H1 (cell line): ENCODE measurements around the gene GLDC. TPM values are rescaled to one million over a fixed set of nuclear protein-coding genes. Genes with fewer than 3 reads are reported as not detected.

Experiments used
- CTCF ChIA-PET: fragments of 300-600 bp; sonication (Branson Sonifier 250); formaldehyde crosslinking; loops from one replicate; lab custom pipeline; 2021; ENCODE audit not compliant: partially characterized antibody; lab: Charles Lee
- POLR2A ChIA-PET: fragments of 300-600 bp; sonication (Branson Sonifier 250); formaldehyde crosslinking; loops from one replicate; lab custom pipeline; 2021; ENCODE audit warnings: inconsistent platforms; ENCODE audit not compliant: partially characterized antibody; lab: Charles Lee
- DNase-seq, 2 experiments: peaks; one replicate each; pipeline versions ENCODE4 v3.0.0 to v3.0.0-alpha.2; 2010 to 2022; ENCODE audit warnings: low spot score in 2 of 2, low read depth in 1 of 2, mixed read lengths in 1 of 2
- FAIRE-seq: peaks from 2 replicates; lab custom pipeline; 2011; peaks lifted over from hg19 to GRCh38; lab: Jason Lieb, UNC
- H2AFZ ChIP-seq: 2 replicates; pipeline ENCODE4 v1.8.1; 2012; ENCODE audit warnings: low read length, inconsistent platforms
- H2AK5ac ChIP-seq: 2 replicates; pipeline ENCODE4 v1.6.1; 2013; ENCODE audit warnings: low read depth, low read length
- H2BK120ac ChIP-seq: replicated peaks from 2 replicates; pipeline ENCODE3; 2013; ENCODE audit warnings: low read depth, low read length, inconsistent platforms
- H2BK12ac ChIP-seq: 2 replicates; pipeline ENCODE4 v1.6.1; 2013; ENCODE audit warnings: low read depth, low read length
- H2BK15ac ChIP-seq: 2 replicates; pipeline ENCODE4 v1.6.1; 2013; ENCODE audit warnings: low read length
- H2BK20ac ChIP-seq: 2 replicates; pipeline ENCODE4 v1.6.1; 2013; ENCODE audit warnings: low read length
- H2BK5ac ChIP-seq: 2 replicates; pipeline ENCODE4 v1.6.1; 2013; ENCODE audit warnings: low read depth, low read length
- H3K14ac ChIP-seq: 2 replicates; pipeline ENCODE4 v1.6.1; 2013; ENCODE audit warnings: inconsistent platforms; ENCODE audit not compliant: insufficient read length
- H3K18ac ChIP-seq: 2 replicates; pipeline ENCODE4 v1.6.1; 2013; ENCODE audit warnings: low read length; ENCODE audit errors: extremely low read depth
- H3K23ac ChIP-seq: 2 replicates; pipeline ENCODE4 v1.6.1; 2013; ENCODE audit warnings: inconsistent platforms; ENCODE audit not compliant: insufficient read length
- H3K23me2 ChIP-seq: 2 replicates; pipeline ENCODE4 v1.6.1; 2013; ENCODE audit warnings: low read depth, low read length
- H3K27ac ChIP-seq: 2 replicates; pipeline ENCODE4 v1.6.1; 2011; ENCODE audit warnings: low read depth, low read length, inconsistent platforms
- H3K27me3 ChIP-seq, 4 experiments: replicated peaks in 1 of 4; 1 replicate in 1 of 4; 2 replicates in 3 of 4; pipeline versions ENCODE4 v1.6.1 to v1.8.1; 2011 to 2013; ENCODE audit warnings: low read length in 3 of 4, mild to moderate bottlenecking in 3 of 4, inconsistent platforms in 2 of 4, mixed read lengths in 2 of 4, moderate library complexity in 1 of 4; ENCODE audit not compliant: control insufficient read depth in 3 of 4, insufficient read depth in 3 of 4; ENCODE audit errors: extremely low read depth in 1 of 4
- H3K36me3 ChIP-seq, 4 experiments: 2 replicates each; pipeline versions ENCODE4 v1.6.1 to v1.8.1; 2011 to 2013; ENCODE audit warnings: mild to moderate bottlenecking in 4 of 4, low read length in 3 of 4, moderate library complexity in 2 of 4, control low read depth in 1 of 4, inconsistent platforms in 1 of 4; ENCODE audit not compliant: insufficient read depth in 4 of 4, control insufficient read depth in 2 of 4
- H3K4ac ChIP-seq: replicated peaks from 2 replicates; pipeline ENCODE3; 2013; ENCODE audit warnings: low read length, low read depth, mixed read lengths, inconsistent platforms; ENCODE audit not compliant: insufficient read length
- H3K4me1 ChIP-seq, 4 experiments: replicated peaks in 1 of 4; 1 replicate in 1 of 4; 2 replicates in 3 of 4; pipeline versions ENCODE4 v1.6.1 to v1.8.1; 2011 to 2013; ENCODE audit warnings: low read length in 3 of 4, inconsistent platforms in 2 of 4, mixed read lengths in 1 of 4; ENCODE audit not compliant: insufficient read depth in 4 of 4, control insufficient read depth in 3 of 4
- H3K4me2 ChIP-seq, 2 experiments: 2 replicates each; pipeline versions ENCODE4 v1.6.1 to v1.8.1; 2011 to 2013; ENCODE audit warnings: low read depth in 2 of 2, low read length in 2 of 2, control low read depth in 1 of 2, inconsistent platforms in 1 of 2, mild to moderate bottlenecking in 1 of 2; ENCODE audit not compliant: insufficient read depth in 1 of 2
- H3K4me3 ChIP-seq, 4 experiments: fragments of 200-600, 300-600 bp in 1 of 4; sonication (generic), shearing (Covaris generic), sonication (Bioruptor Twin) in 1 of 4; 2 replicates each; pipeline versions ENCODE4 v1.5.1 to v1.8.1; 2011 to 2016; ENCODE audit warnings: low read length in 4 of 4, low read depth in 3 of 4, control low read depth in 2 of 4, inconsistent platforms in 2 of 4, mild to moderate bottlenecking in 2 of 4, mixed read lengths in 1 of 4, moderate library complexity in 1 of 4; ENCODE audit not compliant: insufficient read depth in 2 of 4; ENCODE audit errors: extremely low read depth in 1 of 4
- H3K56ac ChIP-seq: replicated peaks from 2 replicates; pipeline ENCODE3; 2013; ENCODE audit warnings: low read depth, mild to moderate bottlenecking, mixed read lengths, low read length, inconsistent platforms; ENCODE audit not compliant: insufficient read length
- H3K79me1 ChIP-seq: 2 replicates; pipeline ENCODE4 v1.6.1; 2013; ENCODE audit warnings: low read depth, low read length, control low read depth
- H3K79me2 ChIP-seq, 2 experiments: 2 replicates each; pipeline versions ENCODE4 v1.6.1 to v1.8.1; 2012 to 2013; ENCODE audit warnings: low read length in 2 of 2, mild to moderate bottlenecking in 2 of 2, inconsistent platforms in 1 of 2; ENCODE audit not compliant: insufficient read depth in 2 of 2, control insufficient read depth in 1 of 2
- H3K9ac ChIP-seq, 4 experiments: replicated peaks in 1 of 4; 1 replicate in 1 of 4; 2 replicates in 3 of 4; pipeline versions ENCODE4 v1.6.1 to v1.8.1; 2011 to 2013; ENCODE audit warnings: low read depth in 3 of 4, low read length in 3 of 4, control low read depth in 2 of 4, mild to moderate bottlenecking in 2 of 4, moderate library complexity in 2 of 4, inconsistent platforms in 1 of 4; ENCODE audit errors: extremely low read depth in 1 of 4
- H3K9me3 ChIP-seq, 2 experiments: 2 replicates each; pipeline versions ENCODE4 v1.6.1 to v1.8.1; 2012 to 2013; ENCODE audit warnings: mild to moderate bottlenecking in 2 of 2, moderate library complexity in 2 of 2, control low read depth in 1 of 2, inconsistent platforms in 1 of 2, low read depth in 1 of 2, low read length in 1 of 2, mixed read lengths in 1 of 2; ENCODE audit not compliant: insufficient read depth in 2 of 2
- H4K20me1 ChIP-seq, 2 experiments: replicated peaks in 1 of 2; 2 replicates each; pipeline versions ENCODE3 to v1.8.1; 2011 to 2013; ENCODE audit warnings: inconsistent platforms in 2 of 2, low read length in 2 of 2, mild to moderate bottlenecking in 1 of 2; ENCODE audit not compliant: insufficient read depth in 2 of 2, control insufficient read depth in 1 of 2
- H4K5ac ChIP-seq: 2 replicates; pipeline ENCODE4 v1.6.1; 2013; ENCODE audit warnings: low read length, low read depth, mixed read lengths, inconsistent platforms; ENCODE audit not compliant: insufficient read length
- H4K8ac ChIP-seq: 2 replicates; pipeline ENCODE4 v1.8.0; 2013; ENCODE audit warnings: mild to moderate bottlenecking, moderate library complexity, low read length, inconsistent platforms; ENCODE audit not compliant: insufficient read depth; ENCODE audit errors: extremely low read depth
- H4K91ac ChIP-seq: replicated peaks from 2 replicates; pipeline ENCODE3; 2013; ENCODE audit warnings: low read length, mixed read lengths, inconsistent platforms; ENCODE audit not compliant: insufficient read length
- CBX8 ChIP-seq: fragments of 300-800, 300-1000 bp; sonication (generic); IDR thresholded peaks from 2 replicates; pipeline ENCODE4 v1.7.1; 2016; ENCODE audit warnings: low read depth, low read length, borderline replicate concordance
- CHD1 ChIP-seq: IDR thresholded peaks from 2 replicates; pipeline ENCODE4 v1.6.1; 2012; ENCODE audit warnings: low read depth, low read length, improper control_type of control experiment
- CREB1 ChIP-seq: IDR thresholded peaks from 2 replicates; pipeline ENCODE4 v1.6.1; 2012; ENCODE audit warnings: inconsistent platforms
- KDM5A ChIP-seq: fragments of 200-600 bp; IDR thresholded peaks from 2 replicates; pipeline ENCODE4 v1.7.1; 2012; ENCODE audit warnings: mild to moderate bottlenecking, low read length, inconsistent platforms, mixed read lengths
- POU5F1 ChIP-seq: IDR thresholded peaks from 2 replicates; pipeline ENCODE4 v1.6.1; 2011; ENCODE audit warnings: low read depth, mild to moderate bottlenecking, low read length, moderate library complexity
- SP2 ChIP-seq: IDR thresholded peaks from 2 replicates; pipeline ENCODE4 v1.6.1; 2012; ENCODE audit warnings: mild to moderate bottlenecking, low read length, inconsistent platforms
- WGBS, 2 experiments: shearing (Covaris generic) in 1 of 2; methylation state at CpG; one replicate each; pipeline versions ENCODE4 v1.1.6 to v1.1.7; 2013 to 2015; ENCODE audit warnings: low lambda C conversion rate in 2 of 2, mixed read lengths in 2 of 2, inconsistent platforms in 1 of 2, low coverage in 1 of 2, missing lambda C conversion rate in 1 of 2; ENCODE audit not compliant: insufficient replicate concordance in 2 of 2, insufficient coverage in 1 of 2, insufficient read length in 1 of 2; ENCODE audit errors: extremely low coverage in 1 of 2, missing lambda C conversion rate in 1 of 2; 5-methylcytosine and 5-hydroxymethylcytosine counted together
- polyA plus RNA-seq, 7 experiments: library from polyadenylated mRNA; depleted of rRNA in 3 of 7; stranded (reverse) in 5 of 7; unstranded in 2 of 7; fragments of >200 nt in 5 of 7; fragments of 200-250 nt in 2 of 7; gene quantifications; 1 replicate in 5 of 7; 2 replicates in 1 of 7; 4 replicates in 1 of 7; pipeline versions ENCODE4 v1.2.1 to v1.2.3, GENCODE V29; 2011 to 2013; ENCODE audit warnings: missing spikeins in 2 of 7, mixed read lengths in 2 of 7
- total RNA-seq: library from RNA; stranded (reverse); fragmentation: NEBNext Ultra II Directional; extraction: Animal tissue kit (Norgen Biotek cat#: 25700); gene quantifications from 2 replicates; pipeline ENCODE4 v1.2.1, GENCODE V29; 2021

Gene GLDC
- total and polyA plus RNA-seq, 2 of the 8 experiments (the other 6 are each of a cell fraction or from before 2014, with no cell fraction given): 48.8 to 101 TPM

DNA sequence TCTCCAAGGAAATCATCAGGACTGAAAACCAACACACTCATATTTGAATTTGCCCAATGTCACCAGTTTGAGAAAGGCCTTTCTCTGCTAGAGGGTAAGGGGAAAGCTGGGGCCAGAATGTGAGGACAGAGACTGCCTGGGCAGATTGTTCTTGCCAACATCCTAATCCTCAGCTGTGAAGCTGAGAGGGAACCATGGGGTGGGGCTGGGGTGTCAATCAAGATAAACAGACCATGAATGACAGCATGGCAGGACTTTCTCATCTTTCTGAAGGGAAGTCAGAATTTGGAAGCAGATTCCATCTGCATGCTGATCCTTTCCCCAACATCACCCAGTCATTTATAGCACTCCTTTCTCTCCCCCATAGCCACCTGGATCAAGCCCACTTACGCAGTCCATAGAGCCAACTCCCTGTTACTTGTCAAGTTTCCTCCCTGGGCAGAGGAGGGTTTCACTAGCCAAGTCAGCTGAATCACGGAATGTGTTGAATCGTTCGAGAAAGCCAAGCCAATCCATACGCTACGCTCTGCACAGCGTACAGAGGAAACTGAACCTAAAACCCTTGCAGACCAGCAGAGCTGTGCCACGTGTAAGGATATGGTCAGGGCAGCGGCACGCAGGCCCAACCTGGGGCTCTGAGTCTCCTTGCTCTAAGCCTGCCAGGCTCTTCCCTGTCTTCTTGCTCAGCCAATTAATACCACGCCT, 14.9 kb downstream of the GLDC start:
- TF ChIP-seq SP2 (no peak), CREB1 (no peak), CBX8 (no peak), KDM5A (no peak), POU5F1 (no peak), CHD1 (no peak)
- Histone ChIP-seq H3K23ac (no peak overlapping the region), H3K18ac (peak overlapping the region; percentile 38; the same call in 1 of the 2 replicates), H4K8ac (no peak overlapping the region; the same call in 1 of the 2 replicates), H2BK120ac (no peak overlapping the region), H3K27ac (0 out of 2 replicates have a peak overlapping the region, but pooled peaks have one; percentile 9), H3K14ac (no peak overlapping the region), H3K9ac (no peak overlapping the region), H3K4me2 (no peak overlapping the region), H3K9me3 (no peaks in the 10 kb centered on the region), H3K56ac (no peak overlapping the region), H2AFZ (no peak overlapping the region), H3K79me2 (peaks cover 0 to 73% of the 10 kb centered on the region in 2 experiments), H3K23me2 (no peaks in the 10 kb centered on the region), H2AK5ac (no peak overlapping the region), H3K36me3 (no peaks in the 10 kb centered on the region; a peak in 1 of 8 replicates), H4K5ac (no peak overlapping the region), H3K4ac (no peak overlapping the region), H3K4me1 (peaks cover 2 to 9% (median 5%) of the 10 kb centered on the region in 4 experiments; a peak in 5 of 7 replicates), H2BK15ac (no peak overlapping the region), H3K79me1 (peaks cover 8% of the 10 kb centered on the region), H4K20me1 (peaks cover 4 to 9% of the 10 kb centered on the region in 2 experiments), H4K91ac (no peak overlapping the region), H2BK12ac (no peak overlapping the region), H3K27me3 (no peaks in the 10 kb centered on the region), H2BK5ac (no peak overlapping the region), H2BK20ac (no peak overlapping the region), H3K4me3 (no peak overlapping the region)
- POLR2A ChIA-PET: interaction anchor here (0.6 to 1.4 kb wide), 3 partner anchors 10 to 325 kb away, joined by 3 to 6 read pairs (median 4); no protein-coding TSS in a partner anchor
- FAIRE-seq (no peak), DNase-seq (no peak)
- CTCF ChIA-PET: interaction anchor here (0.6 to 1.1 kb wide), 2 partner anchors 10 to 73 kb away, joined by 3 read pairs; no protein-coding TSS in a partner anchor
- WGBS, 2 experiments: 93% methylated on average over 11 of the region's 11 CpGs; no CpG with 5 or more reads in 1 of the 2 experiments
